GM12878 (cell line): Measurements from ENCODE around the gene NPAS3. TPM values are rescaled to one million over a fixed set of nuclear protein-coding genes. Genes with fewer than 3 reads are reported as not detected.

Experiments used
- ATAC-seq: fragments of 200-7000 bp; cut with Tn5 transposase; 3 replicates; pipeline ENCODE4 v1.9.1; 2020; ENCODE audit warnings: mild to moderate bottlenecking, moderate library complexity
- BruUV-seq: library from RNA; stranded (reverse); fragments of 400-500 nt; replicated peaks from 2 replicates; lab custom pipeline; 2021; lab: Mats Ljungman, UMichigan
- CTCF ChIA-PET: fragments of 300-600 bp; sonication (Branson Sonifier 250); formaldehyde crosslinking; extraction: SDS; loops from one replicate; lab custom pipeline; 2021; ENCODE audit warnings: inconsistent platforms; lab: Yijun Ruan, JAX
- POLR2A ChIA-PET: fragments of 350-600 bp; formaldehyde crosslinking; extraction: SDS; loops from one replicate; lab custom pipeline; 2021; ENCODE audit warnings: inconsistent platforms; lab: Charles Lee
- RAD21 ChIA-PET: fragments of 300-600 bp; sonication (Branson Sonifier 250); formaldehyde crosslinking; loops from one replicate; lab custom pipeline; 2023; ENCODE audit warnings: antibody characterized with exemption; ENCODE audit not compliant: unreplicated experiment; lab: Charles Lee
- SMC1A ChIA-PET: fragments of 300-600 bp; sonication (Branson Sonifier 250); formaldehyde crosslinking; loops from one replicate; lab custom pipeline; 2023; ENCODE audit not compliant: unreplicated experiment, uncharacterized antibody; lab: Charles Lee
- DNase-seq: peaks from one replicate; pipeline ENCODE4 v3.0.0-alpha.2; 2011; ENCODE audit warnings: low read depth, low spot score
- FAIRE-seq: peaks from 3 replicates; lab custom pipeline; 2011; peaks lifted over from hg19 to GRCh38; lab: Jason Lieb, UNC
- H2AFZ ChIP-seq: 2 replicates; pipeline ENCODE4 v1.6.0; 2011; ENCODE audit warnings: low read depth, low read length, control low read depth; ENCODE audit not compliant: control insufficient read depth
- H3K27ac ChIP-seq: 2 replicates; pipeline ENCODE4 v1.5.1; 2011; ENCODE audit warnings: control low read depth; ENCODE audit not compliant: control insufficient read depth, insufficient read depth
- H3K27me3 ChIP-seq, 2 experiments: replicated peaks in 1 of 2; 2 replicates each; pipeline versions ENCODE4 v1.6.0 to v1.6.1; 2011; ENCODE audit warnings: low read length in 1 of 2; ENCODE audit not compliant: control insufficient read depth in 2 of 2, insufficient read depth in 2 of 2
- H3K36me3 ChIP-seq, 2 experiments: 2 replicates each; pipeline ENCODE4 v1.5.1; 2011; ENCODE audit warnings: low read length in 1 of 2; ENCODE audit not compliant: control insufficient read depth in 2 of 2, insufficient read depth in 2 of 2
- H3K4me1 ChIP-seq: 2 replicates; pipeline ENCODE4 v1.6.1; 2011; ENCODE audit warnings: mild to moderate bottlenecking, low read length, moderate library complexity, mixed read lengths; ENCODE audit not compliant: control insufficient read depth, insufficient read depth
- H3K4me2 ChIP-seq: 2 replicates; pipeline ENCODE4 v1.6.0; 2011; ENCODE audit warnings: control low read depth; ENCODE audit not compliant: control insufficient read depth, insufficient read depth
- H3K4me3 ChIP-seq: fragments of 200-600 bp; sonication (generic); 2 replicates; pipeline ENCODE4 v1.5.1; 2016
- H3K79me2 ChIP-seq: 2 replicates; pipeline ENCODE4 v1.6.0; 2011; ENCODE audit warnings: low read length; ENCODE audit not compliant: control insufficient read depth, insufficient read depth
- H3K9ac ChIP-seq: 2 replicates; pipeline ENCODE4 v1.8.0; 2011; ENCODE audit warnings: low read length, control low read depth, mixed read lengths; ENCODE audit not compliant: control insufficient read depth, insufficient read depth
- H3K9me3 ChIP-seq: replicated peaks from 3 replicates; pipeline ENCODE4 v1.5.1; 2011; ENCODE audit warnings: mild to moderate bottlenecking, low read length; ENCODE audit not compliant: control insufficient read depth, insufficient read depth
- H4K20me1 ChIP-seq: 2 replicates; pipeline ENCODE4 v1.6.0; 2011; ENCODE audit not compliant: control insufficient read depth, insufficient read depth
- CUX1 ChIP-seq: IDR thresholded peaks from 2 replicates; pipeline ENCODE4 v1.6.1; 2012; ENCODE audit warnings: improper control_type of control experiment, low read depth, low read length; ENCODE audit not compliant: insufficient replicate concordance
- EED ChIP-seq: sonication (generic); IDR thresholded peaks from 2 replicates; pipeline ENCODE4 v1.6.1; 2016; ENCODE audit warnings: antibody characterized with exemption, low read depth
- FOXM1 ChIP-seq: IDR thresholded peaks from 2 replicates; pipeline ENCODE4 v1.6.1; 2012; ENCODE audit warnings: low read depth, mild to moderate bottlenecking, inconsistent platforms, low read length, moderate library complexity
- NFIC ChIP-seq: IDR thresholded peaks from 2 replicates; pipeline ENCODE4 v1.6.1; 2012; ENCODE audit warnings: low read depth, mild to moderate bottlenecking, inconsistent platforms, low read length, moderate library complexity
- POLR2AphosphoS2 ChIP-seq: IDR thresholded peaks from 2 replicates; pipeline ENCODE4 v1.6.1; 2011; ENCODE audit warnings: low read depth, mild to moderate bottlenecking, low read length, improper control_type of control experiment, moderate library complexity
- RB1 ChIP-seq: fragments of 450-650 bp; formaldehyde crosslinking; IDR thresholded peaks from 2 replicates; pipeline ENCODE4 v1.6.1; 2017; ENCODE audit warnings: mild to moderate bottlenecking, borderline replicate concordance
- SIX5 ChIP-seq: IDR thresholded peaks from 2 replicates; pipeline ENCODE4 v1.6.1; 2011; ENCODE audit warnings: mild to moderate bottlenecking, low read depth, low read length, moderate library complexity; ENCODE audit not compliant: severe bottlenecking
- ZNF592 ChIP-seq: fragments of 450-650 bp; IDR thresholded peaks from 2 replicates; pipeline ENCODE4 v1.6.1; 2017; ENCODE audit warnings: mild to moderate bottlenecking, moderate library complexity
- WGBS: methylation state at CpG from one replicate; pipeline ENCODE4 v1.1.6; 2016; ENCODE audit warnings: low lambda C conversion rate; ENCODE audit not compliant: insufficient replicate concordance, insufficient coverage; ENCODE audit errors: missing lambda C conversion rate; 5-methylcytosine and 5-hydroxymethylcytosine counted together
- in situ Hi-C: fragments of 300-500 bp; cut with MboI; formaldehyde crosslinking; loops from 9 replicates; pipeline ENCODE4 v1.14.3; 2018; ENCODE audit warnings: mixed read lengths
- intact Hi-C: fragments of 100-400 bp; cut with micrococcal nuclease; formaldehyde crosslinking; loops from one replicate; pipeline ENCODE4 v1.14.2; 2022; ENCODE audit not compliant: unreplicated experiment
- polyA plus RNA-seq, 11 experiments: library from polyadenylated mRNA; depleted of rRNA in 4 of 11; unstranded in 6 of 11; stranded (reverse) in 5 of 11; fragments of >200 nt; fragmentation: Nextera tagmentation in 4 of 11; fragmentation: Illumina TruSeq in 1 of 11; extraction: Ambion mirVana in 4 of 11; extraction: Trizol in 1 of 11; gene quantifications; 1 replicate in 1 of 11; 2 replicates in 10 of 11; pipeline versions ENCODE4 v1.2.1 to v1.2.3, GENCODE V29; 2011 to 2016; ENCODE audit warnings: inconsistent platforms in 2 of 11, missing spikeins in 2 of 11, low read depth in 1 of 11
- total RNA-seq, 4 experiments: library from RNA; depleted of rRNA in 3 of 4; stranded (reverse); fragments of >200 nt in 3 of 4; fragmentation: Illumina TruSeq in 1 of 4; extraction: Trizol in 1 of 4; gene quantifications; 2 replicates each; pipeline versions ENCODE4 v1.2.1 to v1.2.3, GENCODE V29; 2013 to 2021
- TF ChIP-seq, protein P1 (sequence below): IDR thresholded peaks from 2 replicates; pipeline ENCODE4 v1.6.1; 2012; ENCODE audit warnings: low read depth, low read length, improper control_type of control experiment

NPAS3 gene
- total and polyA plus RNA-seq, 10 of the 15 experiments (the other 5 are each of a cell fraction or from before 2014, with no cell fraction given): under 0.01 to 2.7 (median 0.03) TPM; not detected in 6

DNA sequence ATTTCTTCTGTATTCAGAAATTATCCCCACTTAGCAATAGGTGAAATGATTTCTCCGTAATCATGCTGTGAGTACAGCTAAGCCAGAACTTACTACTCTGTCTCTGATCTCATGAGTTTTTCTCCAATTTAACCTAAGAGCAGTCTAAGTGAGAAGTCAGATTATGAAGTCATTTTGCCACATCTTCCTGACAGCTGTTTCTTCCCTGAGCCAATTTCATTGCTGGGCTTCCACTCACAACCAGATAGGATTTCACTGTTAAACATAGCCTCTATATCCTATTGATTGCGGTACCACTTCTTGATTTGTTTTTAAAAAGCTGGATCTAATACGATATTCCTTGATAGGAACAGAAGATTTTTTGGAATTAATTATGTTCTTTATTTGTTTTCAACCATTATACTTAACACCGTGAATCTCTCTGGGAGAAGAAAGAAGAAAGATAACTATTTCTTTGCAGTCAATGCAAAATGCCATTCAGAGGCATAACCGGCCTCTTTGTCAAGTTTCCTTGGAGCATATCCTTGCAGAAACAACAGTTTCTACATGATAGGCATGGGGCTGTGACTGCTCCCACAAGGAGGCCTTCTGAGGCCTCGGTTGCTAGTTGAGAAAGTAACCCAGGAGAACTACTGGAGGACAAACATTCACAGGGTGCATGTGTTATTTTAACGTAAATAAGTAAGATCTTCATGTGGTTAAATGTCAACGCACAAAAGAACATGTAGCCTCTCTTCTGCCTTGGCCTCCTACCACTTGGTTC is 212.2 kb downstream of the NPAS3 start:
- RAD21 ChIA-PET: no interaction called here
- Histone ChIP-seq H2AFZ (no peak overlapping the region), H3K4me2 (no peak overlapping the region), H3K9me3 (no peaks in the 10 kb centered on the region), H3K4me3 (no peak overlapping the region), H4K20me1 (no peaks in the 10 kb centered on the region), H3K27me3 (no peaks in the 10 kb centered on the region), H3K4me1 (no peaks in the 10 kb centered on the region), H3K27ac (no peak overlapping the region), H3K79me2 (no peaks in the 10 kb centered on the region), H3K36me3 (no peaks in the 10 kb centered on the region), H3K9ac (no peak overlapping the region)
- intact Hi-C loops: no loop called here
- in situ Hi-C loops: no loop called here
- POLR2A ChIA-PET: no interaction called here
- WGBS: 21% methylated on average over 8 of the region's 8 CpGs
- DNase-seq (no peak), FAIRE-seq (no peak), ATAC-seq (no peak)
- BruUV-seq: no TSS peak
- CTCF ChIA-PET: interaction anchor here (0.6 kb wide), 1 partner anchor 189 kb away, joined by 3 read pairs; no protein-coding TSS in a partner anchor
- SMC1A ChIA-PET: interaction anchor here (0.6 kb wide), 1 partner anchor 104 kb away, joined by 3 read pairs; no protein-coding TSS in a partner anchor
- no peak for TF ChIP-seq POLR2AphosphoS2
- TF ChIP-seq NFIC: no peak
- TF ChIP-seq CUX1: no peak
- TF ChIP-seq, protein P1, sequence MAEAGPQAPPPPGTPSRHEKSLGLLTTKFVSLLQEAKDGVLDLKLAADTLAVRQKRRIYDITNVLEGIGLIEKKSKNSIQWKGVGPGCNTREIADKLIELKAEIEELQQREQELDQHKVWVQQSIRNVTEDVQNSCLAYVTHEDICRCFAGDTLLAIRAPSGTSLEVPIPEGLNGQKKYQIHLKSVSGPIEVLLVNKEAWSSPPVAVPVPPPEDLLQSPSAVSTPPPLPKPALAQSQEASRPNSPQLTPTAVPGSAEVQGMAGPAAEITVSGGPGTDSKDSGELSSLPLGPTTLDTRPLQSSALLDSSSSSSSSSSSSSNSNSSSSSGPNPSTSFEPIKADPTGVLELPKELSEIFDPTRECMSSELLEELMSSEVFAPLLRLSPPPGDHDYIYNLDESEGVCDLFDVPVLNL: no peak
- TF ChIP-seq SIX5: no peak
- TF ChIP-seq EED: no peak
- no peak for TF ChIP-seq FOXM1
- TF ChIP-seq RB1: no peak
- no peak for TF ChIP-seq ZNF592
